ENCODE results near the gene SECTM1.

The SECTM1 gene

GRCh38 chr17:82318772-82319606, 14.6 kb downstream of the SECTM1 start:
- no peak overlapping the region for H3K27ac ChIP-seq (ENCODE audit: insufficient read depth, low read depth, low read length, poor library complexity, severe bottlenecking)
- peaks cover 5% of the 10 kb centered on the region for H3K27me3 ChIP-seq (ENCODE audit: control insufficient read depth, insufficient read depth, low read length, poor library complexity, severe bottlenecking)
- no peaks in the 10 kb centered on the region for H3K9me3 ChIP-seq (ENCODE audit: control insufficient read depth, low read length)
- no peak overlapping the region for H3K4me3 ChIP-seq (ENCODE audit: insufficient read depth, low read depth, low read length)
- peaks cover 17% of the 10 kb centered on the region for H3K4me1 ChIP-seq (ENCODE audit: control insufficient read depth, insufficient read depth, low read length)
- H3K36me3 ChIP-seq (ENCODE audit: control insufficient read depth, insufficient read depth, low read length), result no peaks in the 10 kb centered on the region
- WGBS, 2 experiments, result 95% methylated on average over 76 of the region's 76 CpGs

- Histone ChIP-seq H3K4me3 (ENCODE audit: insufficient read depth, low read depth, low read length) (no peak overlapping the region), H3K27ac (ENCODE audit: insufficient read depth, low read depth, low read length, poor library complexity, severe bottlenecking) (no peak overlapping the region), H3K4me1 (ENCODE audit: control insufficient read depth, insufficient read depth, low read length) (peaks cover 11% of the 10 kb centered on the region), H3K27me3 (ENCODE audit: control insufficient read depth, insufficient read depth, low read length, poor library complexity, severe bottlenecking) (peaks cover 5% of the 10 kb centered on the region), H3K9me3 (ENCODE audit: control insufficient read depth, low read length) (no peaks in the 10 kb centered on the region), H3K36me3 (ENCODE audit: control insufficient read depth, insufficient read depth, low read length) (no peaks in the 10 kb centered on the region)
- WGBS, 2 experiments, result 94 to 97% methylated on average over 20 of the region's 20 CpGs
These were observed 15.4 kb downstream of the SECTM1 start for GRCh38 chr17:82318169-82318498.

- Histone ChIP-seq H3K27me3 (ENCODE audit: control insufficient read depth, insufficient read depth, low read length, poor library complexity, severe bottlenecking) (peaks cover 5% of the 10 kb centered on the region), H3K4me1 (ENCODE audit: control insufficient read depth, insufficient read depth, low read length) (peaks cover 11% of the 10 kb centered on the region), H3K27ac (ENCODE audit: insufficient read depth, low read depth, low read length, poor library complexity, severe bottlenecking) (no peak within 1 kb of the TSS), H3K9me3 (ENCODE audit: control insufficient read depth, low read length) (no peaks in the 10 kb centered on the region), H3K4me3 (ENCODE audit: insufficient read depth, low read depth, low read length) (no peak within 1 kb of the TSS), H3K36me3 (ENCODE audit: control insufficient read depth, insufficient read depth, low read length) (no peaks in the 10 kb centered on the region)
- 81 to 83% methylated on average over 26 of the region's 26 CpGs for WGBS, 2 experiments
These were observed 16.0 kb downstream of the SECTM1 start, which contains the start of gene CD7 for GRCh38 chr17:82317394-82318168. Gene CD7, minus strand, starts transcription at chr17:82317608. Its CDS starts 113 bp downstream, at chr17:82317495.

GRCh38 chr17:82316651-82317393, 16.7 kb downstream of the SECTM1 start:
- H3K4me3 ChIP-seq (ENCODE audit: insufficient read depth, low read depth, low read length), result no peak overlapping the region
- 92 to 93% methylated on average over 29 of the region's 29 CpGs for WGBS, 2 experiments

GRCh38 chr17:82315703-82316358, 17.7 kb downstream of the SECTM1 start:
- Histone ChIP-seq H3K4me1 (ENCODE audit: control insufficient read depth, insufficient read depth, low read length) (peaks cover 11% of the 10 kb centered on the region), H3K9me3 (ENCODE audit: control insufficient read depth, low read length) (no peaks in the 10 kb centered on the region), H3K27ac (ENCODE audit: insufficient read depth, low read depth, low read length, poor library complexity, severe bottlenecking) (no peak overlapping the region), H3K36me3 (ENCODE audit: control insufficient read depth, insufficient read depth, low read length) (no peaks in the 10 kb centered on the region), H3K4me3 (ENCODE audit: insufficient read depth, low read depth, low read length) (no peak overlapping the region), H3K27me3 (ENCODE audit: control insufficient read depth, insufficient read depth, low read length, poor library complexity, severe bottlenecking) (peaks cover 3% of the 10 kb centered on the region)
- 60 to 61% methylated on average over 36 of the region's 36 CpGs for WGBS, 2 experiments

More at GRCh38 chr17:82316651-82317393, 16.7 kb downstream of the SECTM1 start:
- Histone ChIP-seq H3K4me1 (ENCODE audit: control insufficient read depth, insufficient read depth, low read length) (peaks cover 11% of the 10 kb centered on the region), H3K36me3 (ENCODE audit: control insufficient read depth, insufficient read depth, low read length) (no peaks in the 10 kb centered on the region), H3K27ac (ENCODE audit: insufficient read depth, low read depth, low read length, poor library complexity, severe bottlenecking) (no peak overlapping the region), H3K27me3 (ENCODE audit: control insufficient read depth, insufficient read depth, low read length, poor library complexity, severe bottlenecking) (peaks cover 5% of the 10 kb centered on the region), H3K9me3 (ENCODE audit: control insufficient read depth, low read length) (no peaks in the 10 kb centered on the region)

GRCh38 chr17:82314727-82315605, 18.6 kb downstream of the SECTM1 start:
- H3K36me3 ChIP-seq (ENCODE audit: control insufficient read depth, insufficient read depth, low read length), result no peaks in the 10 kb centered on the region
- no peak overlapping the region for H3K4me3 ChIP-seq (ENCODE audit: insufficient read depth, low read depth, low read length)
- WGBS, 2 experiments, result 88 to 89% methylated on average over 32 of the region's 32 CpGs
- no peaks in the 10 kb centered on the region for H3K27me3 ChIP-seq (ENCODE audit: control insufficient read depth, insufficient read depth, low read length, poor library complexity, severe bottlenecking)
- H3K9me3 ChIP-seq (ENCODE audit: control insufficient read depth, low read length), result no peaks in the 10 kb centered on the region
- H3K4me1 ChIP-seq (ENCODE audit: control insufficient read depth, insufficient read depth, low read length), result peaks cover 11% of the 10 kb centered on the region
- no peak overlapping the region for H3K27ac ChIP-seq (ENCODE audit: insufficient read depth, low read depth, low read length, poor library complexity, severe bottlenecking)

GRCh38 chr17:82314012-82314726, 19.4 kb downstream of the SECTM1 start:
- Histone ChIP-seq H3K4me3 (ENCODE audit: insufficient read depth, low read depth, low read length) (no peak overlapping the region), H3K9me3 (ENCODE audit: control insufficient read depth, low read length) (no peaks in the 10 kb centered on the region), H3K4me1 (ENCODE audit: control insufficient read depth, insufficient read depth, low read length) (peaks cover 11% of the 10 kb centered on the region), H3K36me3 (ENCODE audit: control insufficient read depth, insufficient read depth, low read length) (no peaks in the 10 kb centered on the region), H3K27me3 (ENCODE audit: control insufficient read depth, insufficient read depth, low read length, poor library complexity, severe bottlenecking) (no peaks in the 10 kb centered on the region), H3K27ac (ENCODE audit: insufficient read depth, low read depth, low read length, poor library complexity, severe bottlenecking) (no peak overlapping the region)
- WGBS, 2 experiments, result 92% methylated on average over 27 of the region's 27 CpGs

GRCh38 chr17:82313195-82314011, 20.2 kb downstream of the SECTM1 start:
- H3K27me3 ChIP-seq (ENCODE audit: control insufficient read depth, insufficient read depth, low read length, poor library complexity, severe bottlenecking), result no peaks in the 10 kb centered on the region
- no peak overlapping the region for H3K27ac ChIP-seq (ENCODE audit: insufficient read depth, low read depth, low read length, poor library complexity, severe bottlenecking)
- H3K9me3 ChIP-seq (ENCODE audit: control insufficient read depth, low read length), result no peaks in the 10 kb centered on the region
- H3K36me3 ChIP-seq (ENCODE audit: control insufficient read depth, insufficient read depth, low read length), result no peaks in the 10 kb centered on the region
- 90 to 91% methylated on average over 28 of the region's 28 CpGs for WGBS, 2 experiments
- H3K4me3 ChIP-seq (ENCODE audit: insufficient read depth, low read depth, low read length), result no peak overlapping the region
- H3K4me1 ChIP-seq (ENCODE audit: control insufficient read depth, insufficient read depth, low read length), result peaks cover 11% of the 10 kb centered on the region
